NCI-H2081 treated with DMSO at 0.1 percent for 48 hours (cell line): ENCODE measurements around the gene AATK.
"Not testable (repeated sequence)": the region's sequence is repeated elsewhere in the genome, so short reads cannot be mapped to it uniquely, and the experiment has no call there.

ENCODE experiments used
- DNase-seq: peaks from one replicate; lab custom pipeline; 2025; lab: John Stamatoyannopoulos, UW

AATK gene

GRCh38 chr17:81161536-81161935, 4.5 kb downstream of the AATK start:
- DNase-seq, result no peak

GRCh38 chr17:81160747-81161453, 5.1 kb downstream of the AATK start:
- no peak for DNase-seq

- DNase-seq, result no peak
Observed at GRCh38 chr17:81160306-81160705, 5.7 kb downstream of the AATK start.

DNA sequence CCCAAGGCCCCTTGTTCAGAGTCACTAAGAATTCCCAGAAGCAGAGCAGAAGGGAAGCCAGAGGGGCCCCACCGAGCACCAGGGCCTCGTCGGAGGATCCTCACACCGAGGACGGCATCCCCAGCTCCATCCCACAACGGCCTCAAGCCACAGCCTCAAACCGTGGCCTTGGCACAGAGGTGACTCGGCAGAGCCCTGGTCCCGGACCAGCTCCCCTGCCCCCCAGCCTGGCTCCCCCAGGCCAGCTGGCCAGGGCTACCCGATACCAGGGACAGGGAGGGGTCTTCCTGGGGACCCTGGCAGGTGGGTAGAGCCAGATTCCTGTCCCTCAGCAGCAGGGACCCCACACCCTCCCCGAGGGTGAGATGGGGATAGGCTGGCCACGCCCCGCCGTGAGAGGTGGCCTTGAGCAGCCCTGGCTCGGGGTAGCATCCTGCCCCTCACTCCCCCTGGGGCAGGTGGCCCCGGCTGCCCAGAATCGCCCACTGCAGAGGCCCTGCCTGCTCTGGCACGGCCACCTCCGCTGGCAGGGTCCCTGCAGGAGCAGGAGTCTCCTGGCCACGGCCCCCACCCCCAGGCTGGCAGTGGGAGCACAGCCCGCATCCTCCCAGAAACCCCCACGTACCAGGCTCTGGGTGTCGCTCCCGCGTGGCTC, 6.3 kb downstream of the AATK start:
- no peak for DNase-seq

GRCh38 chr17:81158688-81159590, 7.1 kb downstream of the AATK start:
- no peak for DNase-seq

GRCh38 chr17:81157848-81158687, 8.0 kb downstream of the AATK start:
- no peak for DNase-seq

- no peak for DNase-seq
Observed at GRCh38 chr17:81156866-81157805, 8.9 kb downstream of the AATK start.

DNA sequence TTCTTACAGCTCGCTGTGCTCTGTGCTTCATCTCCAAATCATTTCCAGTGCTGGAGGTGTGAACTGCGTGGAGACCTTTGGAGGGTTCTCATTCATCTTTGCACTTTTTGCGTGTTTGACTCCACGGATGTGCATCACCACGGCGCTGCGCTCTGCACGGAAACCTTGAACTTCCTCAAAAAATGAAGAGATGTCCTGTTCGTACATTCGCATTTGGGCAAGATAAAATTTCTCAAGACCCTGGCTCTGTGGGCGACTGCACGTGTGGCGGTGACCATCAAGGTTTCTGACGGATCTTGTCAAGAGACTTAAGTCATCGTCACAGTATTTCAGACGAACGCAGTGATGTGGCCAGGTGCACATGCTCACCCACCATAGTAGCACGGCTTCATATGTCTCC, 11.1 kb downstream of the AATK start:
- no peak for DNase-seq

DNA sequence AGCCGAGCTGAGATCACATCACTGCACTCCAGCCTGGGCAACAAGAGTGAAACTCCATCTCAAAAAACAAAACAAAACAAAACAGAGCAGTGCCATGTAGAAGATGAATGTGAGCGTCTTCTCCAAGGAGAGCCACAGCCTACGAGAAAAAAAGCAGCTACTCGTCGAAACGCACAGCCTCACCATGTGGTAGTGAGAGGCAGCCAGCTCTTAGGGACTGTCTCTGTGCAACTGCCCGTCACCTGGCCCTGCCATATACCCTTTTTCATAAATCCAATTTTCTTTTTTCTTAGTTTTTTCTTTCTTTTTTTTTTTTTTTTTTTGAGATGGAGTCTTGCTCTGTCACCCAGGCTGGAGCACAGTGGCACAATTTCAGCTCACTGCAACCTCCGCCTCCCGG, 12.0 kb downstream of the AATK start:
- DNase-seq, result not testable (repeated sequence)

- no peak for DNase-seq
Observed at GRCh38 chr17:81153340-81153803, 12.6 kb downstream of the AATK start.

- DNase-seq, result no peak
Observed at GRCh38 chr17:81152288-81152828, 13.7 kb downstream of the AATK start.

DNA sequence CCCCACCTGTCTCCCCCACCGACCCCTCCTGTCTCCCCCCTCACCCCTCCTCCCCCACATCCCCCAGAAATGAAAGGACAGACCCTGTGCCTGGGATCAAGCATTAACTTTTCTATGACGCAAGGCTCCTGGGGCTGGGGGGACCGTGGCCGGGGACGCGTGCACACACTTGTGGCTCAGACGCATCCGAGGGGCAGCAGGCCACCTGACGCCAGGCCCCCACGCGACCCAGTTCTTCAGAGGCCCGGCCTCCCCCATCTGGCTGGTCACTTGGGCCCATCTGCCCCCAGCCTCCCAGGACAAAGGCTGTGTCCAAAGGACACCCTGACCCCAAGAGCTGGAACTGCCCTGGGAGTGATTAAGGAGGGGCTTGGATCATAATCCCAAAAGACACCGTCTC, 14.7 kb downstream of the AATK start:
- no peak for DNase-seq

- no peak for DNase-seq
Observed at GRCh38 chr17:81150377-81151077, 15.5 kb downstream of the AATK start.

GRCh38 chr17:81148986-81149533, 17.0 kb downstream of the AATK start:
- no peak for DNase-seq

DNA sequence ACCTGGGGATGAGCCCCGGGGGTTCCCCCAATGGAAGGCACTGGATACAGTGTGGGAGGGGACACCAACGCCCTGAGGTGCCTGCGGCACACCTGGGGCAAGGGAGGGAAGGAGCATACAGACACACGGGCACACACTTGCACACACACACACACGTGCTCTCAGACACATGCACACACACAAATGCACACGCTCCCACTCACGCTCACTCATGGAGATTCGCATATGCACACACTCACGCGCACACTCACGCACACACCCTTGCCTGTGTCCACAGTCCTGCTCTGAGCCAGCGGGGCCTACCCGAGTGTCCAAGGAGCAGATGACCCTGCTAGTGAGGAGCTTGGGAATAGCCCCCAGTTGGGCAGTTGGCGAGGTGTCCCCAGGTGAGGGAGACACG, 17.4 kb downstream of the AATK start:
- no peak for DNase-seq

GRCh38 chr17:81147701-81148100, 18.3 kb downstream of the AATK start:
- no peak for DNase-seq

DNA sequence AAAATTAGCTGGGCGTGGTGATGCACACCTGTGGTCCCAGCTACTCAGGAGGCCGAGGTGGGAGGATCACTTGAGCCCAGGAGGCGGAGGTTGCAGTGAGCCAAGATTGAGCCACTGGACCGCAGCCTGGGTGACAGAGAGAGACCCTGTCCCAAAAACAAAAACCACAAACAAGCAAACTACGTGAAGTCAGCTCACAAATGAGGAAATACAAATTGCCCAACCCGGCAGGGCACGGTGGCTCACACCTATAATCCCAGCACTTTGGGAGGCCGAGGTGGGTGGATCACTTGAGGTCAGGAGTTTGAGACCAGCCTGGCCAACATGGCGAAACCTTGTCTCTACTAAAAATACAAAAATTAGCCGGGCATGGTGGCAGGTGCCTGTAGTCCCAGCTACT, 19.8 kb downstream of the AATK start:
- DNase-seq, result not testable (repeated sequence)

DNA sequence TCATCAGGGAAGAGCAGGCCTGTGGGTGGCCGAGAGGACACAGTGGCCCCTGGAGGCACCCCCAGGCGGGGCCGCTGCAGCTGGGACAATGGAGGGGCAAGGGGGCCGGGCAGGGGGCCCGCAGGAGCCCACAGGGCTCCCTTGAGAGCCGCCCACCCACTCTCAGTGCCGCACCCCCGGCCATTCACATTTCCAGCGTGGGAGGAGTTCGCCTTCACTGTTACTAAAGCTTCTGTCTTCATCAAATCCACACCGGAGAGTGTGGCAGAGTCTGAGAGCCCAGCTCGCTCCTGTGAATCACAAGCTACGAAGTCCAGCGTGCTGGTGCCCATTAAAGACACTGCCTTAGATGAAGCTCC, 21.6 kb downstream of the AATK start:
- no peak for DNase-seq

GRCh38 chr17:81143717-81144422, 22.2 kb downstream of the AATK start:
- DNase-seq, result no peak
